H1 (cell line): Measurements from ENCODE around the gene KCNMA1. TPM values are rescaled to one million over a fixed set of nuclear protein-coding genes. Genes with fewer than 3 reads are reported as not detected.

Experiments used
- CTCF ChIA-PET: fragments of 300-600 bp; sonication (Branson Sonifier 250); formaldehyde crosslinking; loops from one replicate; lab custom pipeline; 2021; ENCODE audit not compliant: partially characterized antibody; lab: Charles Lee
- POLR2A ChIA-PET: fragments of 300-600 bp; sonication (Branson Sonifier 250); formaldehyde crosslinking; loops from one replicate; lab custom pipeline; 2021; ENCODE audit warnings: inconsistent platforms; ENCODE audit not compliant: partially characterized antibody; lab: Charles Lee
- DNase-seq, 2 experiments: peaks; one replicate each; pipeline versions ENCODE4 v3.0.0 to v3.0.0-alpha.2; 2010 to 2022; ENCODE audit warnings: low spot score in 2 of 2, low read depth in 1 of 2, mixed read lengths in 1 of 2
- FAIRE-seq: peaks from 2 replicates; lab custom pipeline; 2011; peaks lifted over from hg19 to GRCh38; lab: Jason Lieb, UNC
- H2AFZ ChIP-seq: 2 replicates; pipeline ENCODE4 v1.8.1; 2012; ENCODE audit warnings: low read length, inconsistent platforms
- H2AK5ac ChIP-seq: 2 replicates; pipeline ENCODE4 v1.6.1; 2013; ENCODE audit warnings: low read depth, low read length
- H2BK120ac ChIP-seq: replicated peaks from 2 replicates; pipeline ENCODE3; 2013; ENCODE audit warnings: low read depth, low read length, inconsistent platforms
- H2BK12ac ChIP-seq: 2 replicates; pipeline ENCODE4 v1.6.1; 2013; ENCODE audit warnings: low read depth, low read length
- H2BK15ac ChIP-seq: 2 replicates; pipeline ENCODE4 v1.6.1; 2013; ENCODE audit warnings: low read length
- H2BK20ac ChIP-seq: 2 replicates; pipeline ENCODE4 v1.6.1; 2013; ENCODE audit warnings: low read length
- H2BK5ac ChIP-seq: 2 replicates; pipeline ENCODE4 v1.6.1; 2013; ENCODE audit warnings: low read depth, low read length
- H3K14ac ChIP-seq: 2 replicates; pipeline ENCODE4 v1.6.1; 2013; ENCODE audit warnings: inconsistent platforms; ENCODE audit not compliant: insufficient read length
- H3K18ac ChIP-seq: 2 replicates; pipeline ENCODE4 v1.6.1; 2013; ENCODE audit warnings: low read length; ENCODE audit errors: extremely low read depth
- H3K23ac ChIP-seq: 2 replicates; pipeline ENCODE4 v1.6.1; 2013; ENCODE audit warnings: inconsistent platforms; ENCODE audit not compliant: insufficient read length
- H3K23me2 ChIP-seq: 2 replicates; pipeline ENCODE4 v1.6.1; 2013; ENCODE audit warnings: low read depth, low read length
- H3K27ac ChIP-seq: 2 replicates; pipeline ENCODE4 v1.6.1; 2011; ENCODE audit warnings: low read depth, low read length, inconsistent platforms
- H3K27me3 ChIP-seq, 4 experiments: replicated peaks in 1 of 4; 1 replicate in 1 of 4; 2 replicates in 3 of 4; pipeline versions ENCODE4 v1.6.1 to v1.8.1; 2011 to 2013; ENCODE audit warnings: low read length in 3 of 4, mild to moderate bottlenecking in 3 of 4, inconsistent platforms in 2 of 4, mixed read lengths in 2 of 4, moderate library complexity in 1 of 4; ENCODE audit not compliant: control insufficient read depth in 3 of 4, insufficient read depth in 3 of 4; ENCODE audit errors: extremely low read depth in 1 of 4
- H3K36me3 ChIP-seq, 4 experiments: 2 replicates each; pipeline versions ENCODE4 v1.6.1 to v1.8.1; 2011 to 2013; ENCODE audit warnings: mild to moderate bottlenecking in 4 of 4, low read length in 3 of 4, moderate library complexity in 2 of 4, control low read depth in 1 of 4, inconsistent platforms in 1 of 4; ENCODE audit not compliant: insufficient read depth in 4 of 4, control insufficient read depth in 2 of 4
- H3K4ac ChIP-seq: replicated peaks from 2 replicates; pipeline ENCODE3; 2013; ENCODE audit warnings: low read length, low read depth, mixed read lengths, inconsistent platforms; ENCODE audit not compliant: insufficient read length
- H3K4me1 ChIP-seq, 4 experiments: replicated peaks in 1 of 4; 1 replicate in 1 of 4; 2 replicates in 3 of 4; pipeline versions ENCODE4 v1.6.1 to v1.8.1; 2011 to 2013; ENCODE audit warnings: low read length in 3 of 4, inconsistent platforms in 2 of 4, mixed read lengths in 1 of 4; ENCODE audit not compliant: insufficient read depth in 4 of 4, control insufficient read depth in 3 of 4
- H3K4me2 ChIP-seq, 2 experiments: 2 replicates each; pipeline versions ENCODE4 v1.6.1 to v1.8.1; 2011 to 2013; ENCODE audit warnings: low read depth in 2 of 2, low read length in 2 of 2, control low read depth in 1 of 2, inconsistent platforms in 1 of 2, mild to moderate bottlenecking in 1 of 2; ENCODE audit not compliant: insufficient read depth in 1 of 2
- H3K4me3 ChIP-seq, 4 experiments: fragments of 200-600, 300-600 bp in 1 of 4; sonication (generic), shearing (Covaris generic), sonication (Bioruptor Twin) in 1 of 4; 2 replicates each; pipeline versions ENCODE4 v1.5.1 to v1.8.1; 2011 to 2016; ENCODE audit warnings: low read length in 4 of 4, low read depth in 3 of 4, control low read depth in 2 of 4, inconsistent platforms in 2 of 4, mild to moderate bottlenecking in 2 of 4, mixed read lengths in 1 of 4, moderate library complexity in 1 of 4; ENCODE audit not compliant: insufficient read depth in 2 of 4; ENCODE audit errors: extremely low read depth in 1 of 4
- H3K56ac ChIP-seq: replicated peaks from 2 replicates; pipeline ENCODE3; 2013; ENCODE audit warnings: low read depth, mild to moderate bottlenecking, mixed read lengths, low read length, inconsistent platforms; ENCODE audit not compliant: insufficient read length
- H3K79me1 ChIP-seq: 2 replicates; pipeline ENCODE4 v1.6.1; 2013; ENCODE audit warnings: low read depth, low read length, control low read depth
- H3K79me2 ChIP-seq, 2 experiments: 2 replicates each; pipeline versions ENCODE4 v1.6.1 to v1.8.1; 2012 to 2013; ENCODE audit warnings: low read length in 2 of 2, mild to moderate bottlenecking in 2 of 2, inconsistent platforms in 1 of 2; ENCODE audit not compliant: insufficient read depth in 2 of 2, control insufficient read depth in 1 of 2
- H3K9ac ChIP-seq, 4 experiments: replicated peaks in 1 of 4; 1 replicate in 1 of 4; 2 replicates in 3 of 4; pipeline versions ENCODE4 v1.6.1 to v1.8.1; 2011 to 2013; ENCODE audit warnings: low read depth in 3 of 4, low read length in 3 of 4, control low read depth in 2 of 4, mild to moderate bottlenecking in 2 of 4, moderate library complexity in 2 of 4, inconsistent platforms in 1 of 4; ENCODE audit errors: extremely low read depth in 1 of 4
- H3K9me3 ChIP-seq, 2 experiments: 2 replicates each; pipeline versions ENCODE4 v1.6.1 to v1.8.1; 2012 to 2013; ENCODE audit warnings: mild to moderate bottlenecking in 2 of 2, moderate library complexity in 2 of 2, control low read depth in 1 of 2, inconsistent platforms in 1 of 2, low read depth in 1 of 2, low read length in 1 of 2, mixed read lengths in 1 of 2; ENCODE audit not compliant: insufficient read depth in 2 of 2
- H4K20me1 ChIP-seq, 2 experiments: replicated peaks in 1 of 2; 2 replicates each; pipeline versions ENCODE3 to v1.8.1; 2011 to 2013; ENCODE audit warnings: inconsistent platforms in 2 of 2, low read length in 2 of 2, mild to moderate bottlenecking in 1 of 2; ENCODE audit not compliant: insufficient read depth in 2 of 2, control insufficient read depth in 1 of 2
- H4K5ac ChIP-seq: 2 replicates; pipeline ENCODE4 v1.6.1; 2013; ENCODE audit warnings: low read length, low read depth, mixed read lengths, inconsistent platforms; ENCODE audit not compliant: insufficient read length
- H4K8ac ChIP-seq: 2 replicates; pipeline ENCODE4 v1.8.0; 2013; ENCODE audit warnings: mild to moderate bottlenecking, moderate library complexity, low read length, inconsistent platforms; ENCODE audit not compliant: insufficient read depth; ENCODE audit errors: extremely low read depth
- H4K91ac ChIP-seq: replicated peaks from 2 replicates; pipeline ENCODE3; 2013; ENCODE audit warnings: low read length, mixed read lengths, inconsistent platforms; ENCODE audit not compliant: insufficient read length
- CEBPB ChIP-seq: IDR thresholded peaks from 2 replicates; pipeline ENCODE4 v1.6.1; 2012; ENCODE audit warnings: low read depth, low read length
- HDAC6 ChIP-seq: IDR thresholded peaks from one replicate; pipeline ENCODE4 v1.7.1; 2012; ENCODE audit warnings: low read depth, mild to moderate bottlenecking, inconsistent platforms, low read length, moderate library complexity
- MAX ChIP-seq: IDR thresholded peaks from 2 replicates; pipeline ENCODE4 v1.6.1; 2012; ENCODE audit warnings: inconsistent platforms
- POLR2A ChIP-seq, 2 experiments: IDR thresholded peaks; 1 replicate in 1 of 2; 2 replicates in 1 of 2; pipeline ENCODE4 v1.6.1; 2011; ENCODE audit warnings: low read depth in 2 of 2, low read length in 2 of 2, mild to moderate bottlenecking in 2 of 2; ENCODE audit errors: control extremely low read depth in 1 of 2
- SP2 ChIP-seq: IDR thresholded peaks from 2 replicates; pipeline ENCODE4 v1.6.1; 2012; ENCODE audit warnings: mild to moderate bottlenecking, low read length, inconsistent platforms
- SP4 ChIP-seq: IDR thresholded peaks from 2 replicates; pipeline ENCODE4 v1.6.1; 2012; ENCODE audit warnings: low read length, inconsistent platforms
- TCF12 ChIP-seq: IDR thresholded peaks from 2 replicates; pipeline ENCODE4 v1.6.1; 2011; ENCODE audit warnings: low read depth, mild to moderate bottlenecking, low read length
- WGBS, 2 experiments: shearing (Covaris generic) in 1 of 2; methylation state at CpG; one replicate each; pipeline versions ENCODE4 v1.1.6 to v1.1.7; 2013 to 2015; ENCODE audit warnings: low lambda C conversion rate in 2 of 2, mixed read lengths in 2 of 2, inconsistent platforms in 1 of 2, low coverage in 1 of 2, missing lambda C conversion rate in 1 of 2; ENCODE audit not compliant: insufficient replicate concordance in 2 of 2, insufficient coverage in 1 of 2, insufficient read length in 1 of 2; ENCODE audit errors: extremely low coverage in 1 of 2, missing lambda C conversion rate in 1 of 2; 5-methylcytosine and 5-hydroxymethylcytosine counted together
- polyA plus RNA-seq, 7 experiments: library from polyadenylated mRNA; depleted of rRNA in 3 of 7; stranded (reverse) in 5 of 7; unstranded in 2 of 7; fragments of >200 nt in 5 of 7; fragments of 200-250 nt in 2 of 7; gene quantifications; 1 replicate in 5 of 7; 2 replicates in 1 of 7; 4 replicates in 1 of 7; pipeline versions ENCODE4 v1.2.1 to v1.2.3, GENCODE V29; 2011 to 2013; ENCODE audit warnings: missing spikeins in 2 of 7, mixed read lengths in 2 of 7
- total RNA-seq: library from RNA; stranded (reverse); fragmentation: NEBNext Ultra II Directional; extraction: Animal tissue kit (Norgen Biotek cat#: 25700); gene quantifications from 2 replicates; pipeline ENCODE4 v1.2.1, GENCODE V29; 2021

The KCNMA1 gene
- total and polyA plus RNA-seq, 2 of the 8 experiments (the other 6 are each of a cell fraction or from before 2014, with no cell fraction given) = 10.2 to 11.1 TPM

- Histone ChIP-seq H2BK15ac (no peak overlapping the region), H3K4me3 (no peak overlapping the region), H2BK20ac (no peak overlapping the region), H4K91ac (no peak overlapping the region), H3K79me1 (no peaks in the 10 kb centered on the region), H3K14ac (no peak overlapping the region), H3K56ac (no peak overlapping the region), H4K5ac (no peak overlapping the region), H3K27me3 (no peaks in the 10 kb centered on the region), H3K18ac (no peak overlapping the region), H2BK12ac (no peak overlapping the region), H3K23ac (no peak overlapping the region), H2AK5ac (no peak overlapping the region), H3K4me1 (peaks cover 0 to 3% (median 1%) of the 10 kb centered on the region in 4 experiments; a peak in 2 of 7 replicates), H2BK120ac (no peak overlapping the region), H2BK5ac (no peak overlapping the region), H4K20me1 (no peaks in the 10 kb centered on the region), H4K8ac (no peak overlapping the region), H3K4ac (no peak overlapping the region), H3K27ac (no peak overlapping the region), H3K79me2 (no peaks in the 10 kb centered on the region), H3K36me3 (no peaks in the 10 kb centered on the region), H3K9me3 (no peaks in the 10 kb centered on the region), H3K9ac (no peak overlapping the region), H3K23me2 (no peaks in the 10 kb centered on the region), H2AFZ (no peak overlapping the region), H3K4me2 (no peak overlapping the region)
- CTCF ChIA-PET = interaction anchor here (0.7 to 1.6 kb wide), 3 partner anchors 10 to 66 kb away, joined by 3 to 6 read pairs (median 4); no protein-coding TSS in a partner anchor
- POLR2A ChIA-PET = no interaction called here
- TF ChIP-seq SP4 (no peak), SP2 (no peak), POLR2A (IDR thresholded peaks at IDR 0.05; ENCODE audit: control extremely low read depth in 1 of 2, low read depth in 2 of 2, low read length in 2 of 2) (no peak), MAX (no peak), TCF12 (no peak), CEBPB (no peak), HDAC6 (no peak)
- 94% methylated on average over 7 of the region's 7 CpGs; no CpG with 5 or more reads in 1 of the 2 experiments for WGBS, 2 experiments
- no peak for DNase-seq
- peak; percentile 68 for FAIRE-seq
These were observed 693.0 kb downstream of the KCNMA1 start for GRCh38 chr10:76944640-76945039.
